Activated CD8-positive, alpha-beta memory T cell treated with anti-CD3 and anti-CD28 coated beads, Interleukin-2, amount 50 U/mL, for 24 hours (primary cell): Measurements from ENCODE around the gene UNC5A.

Source experiments
- DNase-seq: peaks from one replicate; pipeline ENCODE4 v3.0.0-alpha.2; 2020; ENCODE audit errors: extremely low read depth

UNC5A gene

GRCh38 chr5:176845392-176845713 is 35.0 kb downstream of the UNC5A start:
- no peak for DNase-seq

DNA sequence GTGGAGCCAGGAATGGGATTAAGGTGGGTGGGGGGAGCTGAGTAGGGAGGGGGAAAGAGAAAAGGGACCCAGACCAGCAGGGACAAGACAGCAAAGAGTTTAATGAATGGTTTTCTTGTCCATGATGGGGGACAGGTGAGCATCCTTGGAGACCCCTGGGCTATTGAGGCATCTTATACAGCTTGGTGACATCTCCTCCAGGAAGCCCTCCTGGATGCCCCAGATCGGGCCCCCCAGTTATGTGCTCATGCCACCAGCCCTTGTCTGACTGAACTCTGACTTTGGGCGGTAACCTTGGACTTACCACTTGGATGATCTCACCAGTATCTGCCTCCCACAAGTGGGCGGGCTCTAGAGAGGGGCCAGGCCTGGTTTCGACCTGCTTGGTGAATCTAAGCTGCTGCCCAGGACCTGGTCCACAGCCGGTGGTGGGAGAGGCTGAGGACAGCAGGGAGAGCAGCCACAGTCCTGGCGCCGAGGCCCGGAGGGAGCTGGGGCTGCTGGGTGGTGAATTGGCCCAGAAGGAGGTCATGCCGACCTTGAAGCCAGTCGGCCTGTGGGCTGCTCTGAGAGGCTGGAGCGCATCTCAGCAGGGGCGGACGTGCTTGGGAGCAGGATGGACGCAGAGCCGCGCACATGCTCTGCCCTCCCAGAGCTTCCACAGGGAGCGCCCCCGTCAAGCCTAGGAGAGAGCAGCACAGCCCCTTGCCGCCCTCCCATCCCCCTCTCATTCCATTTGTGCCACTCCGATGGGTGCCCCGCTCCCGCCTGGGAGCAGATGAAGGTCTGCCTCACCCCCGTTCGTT is 36.2 kb downstream of the UNC5A start:
- DNase-seq: no peak

GRCh38 chr5:176847148-176847547 is 36.8 kb downstream of the UNC5A start:
- no peak for DNase-seq

DNA sequence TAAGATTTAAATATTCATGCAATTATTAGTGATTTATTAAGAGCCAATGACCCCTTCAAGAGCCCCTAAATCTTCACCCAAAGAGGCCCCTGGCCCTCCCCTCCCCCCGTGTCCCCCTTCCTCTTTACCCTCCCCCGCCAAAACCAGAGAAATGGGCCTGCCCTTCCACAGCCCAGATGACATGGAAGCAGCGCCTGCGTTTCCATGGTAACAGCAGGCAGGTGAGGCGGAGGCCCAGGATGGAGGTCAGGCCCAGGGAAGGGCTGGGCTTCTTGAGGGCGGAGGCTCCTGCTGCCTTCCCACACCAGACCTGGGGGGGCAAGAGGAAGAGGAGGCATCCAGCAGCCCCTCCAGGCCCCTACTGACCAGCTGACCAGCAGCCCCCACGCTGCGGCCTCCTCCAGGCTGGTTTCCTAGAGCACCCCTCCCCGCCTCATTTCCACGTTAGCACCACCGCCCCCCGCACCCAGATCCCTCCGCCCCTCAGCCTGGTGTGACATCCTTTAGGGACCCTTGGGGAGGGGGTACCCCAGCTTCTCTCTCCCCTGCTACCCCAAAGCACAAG is 37.4 kb downstream of the UNC5A start:
- no peak for DNase-seq

GRCh38 chr5:176848651-176849050 is 38.3 kb downstream of the UNC5A start:
- no peak for DNase-seq

GRCh38 chr5:176849611-176850227 is 39.4 kb downstream of the UNC5A start:
- DNase-seq: no peak

GRCh38 chr5:176850371-176851245 is 40.2 kb downstream of the UNC5A start:
- no peak for DNase-seq

DNA sequence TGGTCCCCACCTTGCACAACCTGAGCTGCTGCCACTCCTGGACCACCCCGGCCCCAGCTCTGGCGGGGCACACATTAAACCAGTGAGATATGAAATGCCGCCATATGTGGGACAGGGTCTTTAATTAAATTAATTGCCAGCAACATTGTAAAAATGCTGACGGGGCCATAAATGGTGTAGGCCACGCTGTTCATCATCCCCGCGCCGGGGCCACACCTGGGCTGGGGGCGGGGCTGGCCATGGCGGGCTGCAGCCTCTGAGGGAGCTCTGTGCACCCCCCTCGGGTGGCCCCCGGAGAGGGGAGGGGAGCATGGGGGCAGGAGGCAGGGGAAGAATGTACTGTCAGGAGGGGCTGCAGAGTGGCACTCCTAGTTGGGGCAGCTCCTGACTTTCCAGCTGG is 41.0 kb downstream of the UNC5A start:
- no peak for DNase-seq

- DNase-seq: no peak
Observed at GRCh38 chr5:176851871-176852658, 41.7 kb downstream of the UNC5A start.

GRCh38 chr5:176853151-176853778 is 42.9 kb downstream of the UNC5A start:
- DNase-seq: no peak

DNA sequence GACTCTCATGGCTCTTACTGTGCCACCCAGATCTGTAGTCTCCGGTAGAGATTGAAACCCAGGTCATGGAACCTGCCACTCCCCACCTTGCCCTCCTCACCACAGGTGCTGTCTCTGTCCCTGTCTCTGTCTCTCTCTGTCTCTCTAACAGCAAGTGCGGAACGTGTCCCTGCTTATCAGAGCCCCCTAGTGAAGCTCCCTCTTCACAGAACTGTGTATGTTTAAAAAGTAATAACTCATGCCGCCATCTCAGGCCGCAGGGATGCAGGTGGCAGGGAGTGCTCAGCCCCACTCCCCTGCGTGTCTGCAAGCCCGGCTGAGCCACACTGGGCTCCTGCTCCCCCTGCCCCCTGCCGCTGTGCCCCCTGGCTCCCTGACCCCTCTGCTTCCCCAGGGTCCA is 43.8 kb downstream of the UNC5A start:
- no peak for DNase-seq

- no peak for DNase-seq
Observed at GRCh38 chr5:176855598-176855997, 45.2 kb downstream of the UNC5A start.

GRCh38 chr5:176856746-176857145 is 46.4 kb downstream of the UNC5A start:
- no peak for DNase-seq

DNA sequence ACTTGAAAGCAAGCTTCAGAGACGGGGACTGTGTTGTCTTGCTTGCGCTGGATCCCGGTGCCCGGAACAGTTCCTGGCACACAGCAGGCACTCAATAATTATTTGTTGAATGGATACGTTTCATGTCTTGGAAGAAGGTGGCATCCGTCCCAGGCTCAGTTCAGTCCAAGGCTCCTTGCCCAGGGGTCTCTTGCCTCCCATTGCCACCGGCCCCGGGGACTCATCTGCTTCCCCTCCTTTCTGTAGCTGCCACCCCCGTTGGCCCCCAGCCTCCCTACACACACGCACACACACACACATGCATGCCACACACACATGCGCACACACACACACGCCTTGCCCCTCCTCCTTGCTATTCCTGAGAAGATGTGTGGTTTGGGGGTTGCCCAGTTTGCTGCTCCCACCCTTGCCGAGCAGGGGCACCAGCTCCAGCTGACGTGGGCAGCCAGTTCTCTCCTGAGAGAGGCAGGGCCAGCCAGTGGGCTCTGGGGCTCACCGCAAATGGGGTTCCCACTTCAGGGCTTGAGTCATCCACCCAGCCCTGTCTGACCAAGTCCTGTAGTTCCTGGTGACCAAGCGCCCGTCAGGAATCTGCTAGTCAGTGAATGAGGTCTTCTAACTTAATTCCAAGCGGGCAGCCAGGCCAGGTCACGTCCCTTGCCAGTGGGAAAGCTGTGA is 47.0 kb downstream of the UNC5A start:
- DNase-seq: no peak

- DNase-seq: no peak
Observed at GRCh38 chr5:176857894-176858273, 47.5 kb downstream of the UNC5A start.

GRCh38 chr5:176859916-176860315 is 49.6 kb downstream of the UNC5A start:
- no peak for DNase-seq

- DNase-seq: no peak
Observed at GRCh38 chr5:176860381-176860780, 50.0 kb downstream of the UNC5A start.

GRCh38 chr5:176861276-176861675 is 50.9 kb downstream of the UNC5A start:
- DNase-seq: no peak

- no peak for DNase-seq
Observed at GRCh38 chr5:176862330-176862995, 52.1 kb downstream of the UNC5A start.
